ENCODE measurements around the gene UBE2V1. TPM values are rescaled to one million over a fixed set of nuclear protein-coding genes. Genes with fewer than 3 reads are reported as not detected.
"Not testable (repeated sequence)": the region's sequence is repeated elsewhere in the genome, so short reads cannot be mapped to it uniquely, and the experiment has no call there.

The UBE2V1 gene
- 223 TPM for total RNA-seq (ENCODE audit: unreplicated experiment)
- long read RNA-seq, transcript UBE2V1-205 (3 exons, 1,983 nt) = minor isoform, 18 of 199 reads
- long read RNA-seq, transcript UBE2V1-203 (4 exons, 2,133 nt) = major isoform, 176 of 199 reads
- long read RNA-seq, partial matches to known transcripts = 0 of 199 reads
- long read RNA-seq, other reads (novel, unspliced or antisense) = 2 of 199 reads

DNA sequence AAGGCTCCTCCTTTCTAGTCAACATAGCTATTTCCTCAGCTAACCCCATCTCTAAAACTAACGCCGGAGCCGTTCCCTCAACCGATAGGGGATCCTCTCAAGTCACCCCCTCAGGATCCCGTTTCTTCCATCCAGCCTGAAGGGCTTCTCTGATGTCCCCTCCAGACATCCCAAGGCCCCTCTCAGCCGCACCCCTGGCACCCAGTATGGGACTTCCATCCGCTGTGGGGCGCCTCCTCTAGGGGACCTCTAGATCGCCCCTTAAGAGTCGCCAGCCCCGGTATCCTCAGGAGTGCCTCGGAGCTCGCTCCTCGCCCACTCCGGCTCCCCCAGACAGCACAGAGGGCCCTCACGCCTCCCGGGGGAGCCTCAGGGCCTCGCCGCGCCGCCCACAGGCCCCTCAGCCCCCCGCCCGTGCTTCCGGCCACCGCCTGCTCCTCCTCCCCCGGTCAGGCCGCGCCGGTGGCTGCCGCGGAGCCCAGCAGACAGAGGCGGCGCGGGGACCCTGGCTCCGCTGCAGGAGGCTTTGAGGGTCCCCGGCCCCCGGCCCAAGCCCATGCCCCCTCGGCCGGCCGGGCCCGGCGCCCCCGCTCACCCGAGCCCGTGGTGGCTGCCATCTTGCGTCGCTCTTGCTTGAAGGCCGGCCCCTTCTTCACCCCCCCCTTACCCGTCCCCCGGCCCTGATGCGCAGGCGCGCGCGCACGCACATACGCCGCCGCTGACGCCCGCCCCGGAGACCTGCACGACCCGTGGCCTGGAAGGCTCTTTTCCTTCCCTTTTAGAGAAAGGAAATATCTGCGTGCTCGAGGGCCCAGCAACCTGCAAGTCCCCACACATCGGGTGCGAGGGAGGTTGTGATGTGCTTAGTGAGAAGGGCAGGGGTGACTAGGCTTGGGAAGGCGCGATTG lies at the start of gene UBE2V1:
UBE2V1 (minus strand) TSS at position 639 of the 908 bp plus-strand sequence; CDS start at position 617, 22 bp downstream.
- peak; percentile 87 for DNase-seq (ENCODE audit: low spot score)
- Mint-ChIP-seq H3K27me3 (ENCODE audit: unreplicated experiment) (peaks cover 27% of the 10 kb centered on the region), H3K9me3 (ENCODE audit: unreplicated experiment) (no peaks in the 10 kb centered on the region), H3K4me3 (ENCODE audit: unreplicated experiment) (peak within 1 kb of the TSS; percentile 97), H3K27ac (ENCODE audit: unreplicated experiment) (peak within 1 kb of the TSS; percentile 98), H3K36me3 (ENCODE audit: low read depth, unreplicated experiment) (peaks cover 14% of the 10 kb centered on the region), H3K4me1 (ENCODE audit: unreplicated experiment) (peaks cover 66% of the 10 kb centered on the region)
- TF ChIP-seq, protein P1, sequence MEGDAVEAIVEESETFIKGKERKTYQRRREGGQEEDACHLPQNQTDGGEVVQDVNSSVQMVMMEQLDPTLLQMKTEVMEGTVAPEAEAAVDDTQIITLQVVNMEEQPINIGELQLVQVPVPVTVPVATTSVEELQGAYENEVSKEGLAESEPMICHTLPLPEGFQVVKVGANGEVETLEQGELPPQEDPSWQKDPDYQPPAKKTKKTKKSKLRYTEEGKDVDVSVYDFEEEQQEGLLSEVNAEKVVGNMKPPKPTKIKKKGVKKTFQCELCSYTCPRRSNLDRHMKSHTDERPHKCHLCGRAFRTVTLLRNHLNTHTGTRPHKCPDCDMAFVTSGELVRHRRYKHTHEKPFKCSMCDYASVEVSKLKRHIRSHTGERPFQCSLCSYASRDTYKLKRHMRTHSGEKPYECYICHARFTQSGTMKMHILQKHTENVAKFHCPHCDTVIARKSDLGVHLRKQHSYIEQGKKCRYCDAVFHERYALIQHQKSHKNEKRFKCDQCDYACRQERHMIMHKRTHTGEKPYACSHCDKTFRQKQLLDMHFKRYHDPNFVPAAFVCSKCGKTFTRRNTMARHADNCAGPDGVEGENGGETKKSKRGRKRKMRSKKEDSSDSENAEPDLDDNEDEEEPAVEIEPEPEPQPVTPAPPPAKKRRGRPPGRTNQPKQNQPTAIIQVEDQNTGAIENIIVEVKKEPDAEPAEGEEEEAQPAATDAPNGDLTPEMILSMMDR (IDR thresholded peaks at IDR 0.05; ENCODE audit: unreplicated experiment) = no peak

DNA sequence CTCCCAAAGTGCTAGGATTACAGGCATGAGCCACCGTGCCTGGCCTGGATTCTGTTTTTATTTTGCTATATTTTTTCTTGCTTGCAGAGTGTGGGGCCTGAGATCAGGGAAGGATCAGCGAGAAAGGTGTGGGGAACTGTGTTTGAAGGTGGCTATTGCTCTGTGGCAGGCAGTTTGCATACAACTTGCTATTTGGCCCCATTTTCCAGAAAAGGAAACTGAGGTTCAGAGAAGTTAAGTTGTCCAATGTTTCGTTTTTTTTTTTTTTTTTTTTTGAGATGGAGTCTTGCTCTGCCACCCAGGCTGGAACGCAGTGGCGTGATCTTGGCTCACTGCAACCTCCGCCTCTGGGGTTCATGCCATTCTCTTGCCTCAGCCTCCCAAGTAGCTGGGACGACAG lies 48.5 kb upstream of the UBE2V1 start:
- H3K4me3 Mint-ChIP-seq (ENCODE audit: unreplicated experiment); H3K9me3 Mint-ChIP-seq (ENCODE audit: unreplicated experiment); H3K27me3 Mint-ChIP-seq (ENCODE audit: unreplicated experiment); H3K36me3 Mint-ChIP-seq (ENCODE audit: low read depth, unreplicated experiment); H3K27ac Mint-ChIP-seq (ENCODE audit: unreplicated experiment); DNase-seq (ENCODE audit: low spot score): not testable (repeated sequence)
- peaks cover 21% of the 10 kb centered on the region for H3K4me1 Mint-ChIP-seq (ENCODE audit: unreplicated experiment)

GRCh38 chr20:50153500-50154377 lies 40.8 kb upstream of the UBE2V1 start, which contains the start of gene PEDS1:
Gene PEDS1, minus strand, starts transcription at chr20:50153723. Its CDS starts 86 bp downstream, at chr20:50153637.
- TF ChIP-seq, protein P1 (IDR thresholded peaks at IDR 0.05; ENCODE audit: unreplicated experiment) = no peak
- peak; percentile 89 for DNase-seq (ENCODE audit: low spot score)
- Mint-ChIP-seq H3K4me3 (ENCODE audit: unreplicated experiment) (peak within 1 kb of the TSS; percentile 94), H3K27ac (ENCODE audit: unreplicated experiment) (peak within 1 kb of the TSS; percentile 80), H3K9me3 (ENCODE audit: unreplicated experiment) (no peaks in the 10 kb centered on the region), H3K36me3 (ENCODE audit: low read depth, unreplicated experiment) (peaks cover 10% of the 10 kb centered on the region), H3K27me3 (ENCODE audit: unreplicated experiment) (peaks cover 10% of the 10 kb centered on the region), H3K4me1 (ENCODE audit: unreplicated experiment) (peaks cover 36% of the 10 kb centered on the region)

DNA sequence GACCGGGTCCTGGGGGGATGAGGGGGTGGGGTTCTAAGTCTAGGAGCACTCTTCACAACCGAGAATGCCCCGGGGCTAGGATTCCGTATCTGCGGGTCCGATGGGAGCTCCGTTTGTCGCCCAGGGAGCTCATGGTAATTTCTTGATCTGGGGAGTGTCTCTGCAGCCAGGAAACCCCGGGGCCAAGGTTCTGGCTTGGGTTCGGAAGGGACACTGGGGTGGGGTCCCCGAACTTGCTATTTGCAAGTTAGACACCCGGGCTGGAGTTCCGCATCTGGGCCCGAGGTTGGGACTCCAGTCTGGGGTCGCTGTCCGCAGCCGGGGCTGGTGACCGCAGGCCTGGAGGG lies 40.2 kb upstream of the UBE2V1 start:
- no peak for DNase-seq (ENCODE audit: low spot score)
- Mint-ChIP-seq H3K9me3 (ENCODE audit: unreplicated experiment) (no peaks in the 10 kb centered on the region), H3K27me3 (ENCODE audit: unreplicated experiment) (peaks cover 10% of the 10 kb centered on the region), H3K27ac (ENCODE audit: unreplicated experiment) (peak overlapping the region; percentile 80), H3K4me1 (ENCODE audit: unreplicated experiment) (peaks cover 41% of the 10 kb centered on the region), H3K36me3 (ENCODE audit: low read depth, unreplicated experiment) (peaks cover 14% of the 10 kb centered on the region), H3K4me3 (ENCODE audit: unreplicated experiment) (peak overlapping the region; percentile 94)
- TF ChIP-seq, protein P1 (IDR thresholded peaks at IDR 0.05; ENCODE audit: unreplicated experiment) = no peak

Measured in endothelial cell (in vitro differentiated cells).